ENCODE measurements around the gene SLX1B. TPM values are rescaled to one million over a fixed set of nuclear protein-coding genes. Genes with fewer than 3 reads are reported as not detected.
"Not testable (repeated sequence)": the region's sequence is repeated elsewhere in the genome, so short reads cannot be mapped to it uniquely, and the experiment has no call there.

Gene SLX1B
- total RNA-seq, result 10 to 100 TPM; 29.1 to 36.8 TPM
- long read RNA-seq, transcript SLX1B-201 (6 exons, 1,165 nt), result major isoform, 43 of 48 reads
- long read RNA-seq, partial matches to known transcripts, result 1 of 48 reads
- long read RNA-seq, other reads (novel, unspliced or antisense), result 3 of 48 reads

- DNase-seq; intact Hi-C loops (cut with DNase I, micrococcal nuclease): not testable (repeated sequence)
- peak; percentile 82 for ATAC-seq
These were observed at the start of gene SLX1B, which contains the start of gene BOLA2 for GRCh38 chr16:29454269-29454668. Gene SLX1B (plus strand): TSS chr16:29454533. Gene BOLA2 (minus strand): TSS chr16:29454351. CDS start chr16:29454253, 98 bp downstream.

- ATAC-seq; intact Hi-C loops (cut with DNase I, micrococcal nuclease); DNase-seq: not testable (repeated sequence)
These were observed 49.1 kb upstream of the SLX1B start for GRCh38 chr16:29405249-29405648.

- ATAC-seq; DNase-seq; intact Hi-C loops (cut with DNase I, micrococcal nuclease): not testable (repeated sequence)
These were observed 30.7 kb upstream of the SLX1B start for GRCh38 chr16:29423587-29423986.

GRCh38 chr16:29425390-29425789 lies 28.9 kb upstream of the SLX1B start:
- ATAC-seq; intact Hi-C loops (cut with DNase I, micrococcal nuclease); DNase-seq: not testable (repeated sequence)

- DNase-seq; intact Hi-C loops (cut with DNase I, micrococcal nuclease): not testable (repeated sequence)
- peak; percentile 43 for ATAC-seq
These were observed 579 bp upstream of the SLX1B start for GRCh38 chr16:29453754-29454153.

- intact Hi-C loops (cut with DNase I, micrococcal nuclease), result not testable (repeated sequence)
- peak; percentile 72 for ATAC-seq
These were observed 495 bp downstream of the SLX1B start for GRCh38 chr16:29454828-29455227.

GRCh38 chr16:29457660-29458059 lies 3.3 kb downstream of the SLX1B start:
- intact Hi-C loops (cut with DNase I, micrococcal nuclease); ATAC-seq: not testable (repeated sequence)
- peak in 1 of 2 donors; percentile 3 for DNase-seq

More at GRCh38 chr16:29454828-29455227, 495 bp downstream of the SLX1B start:
- not testable (repeated sequence) for DNase-seq

- peak; percentile 74 for ATAC-seq
- DNase-seq; intact Hi-C loops (cut with DNase I, micrococcal nuclease): not testable (repeated sequence)
These were observed 5.6 kb downstream of the SLX1B start, which contains the start of gene SULT1A4 for GRCh38 chr16:29459706-29460646. Gene SULT1A4 (plus strand): TSS chr16:29459913. CDS start chr16:29461386, 1,473 bp downstream.

GRCh38 chr16:29460647-29461030 lies 6.3 kb downstream of the SLX1B start:
- DNase-seq; intact Hi-C loops (cut with DNase I, micrococcal nuclease): not testable (repeated sequence)
- ATAC-seq, result peak; percentile 29

GRCh38 chr16:29465985-29466824 lies 11.9 kb downstream of the SLX1B start:
- intact Hi-C loops (cut with DNase I, micrococcal nuclease), result not testable (repeated sequence)
- DNase-seq (peak in 1 of 2 donors; percentile 1), ATAC-seq (peak; percentile 59)

- DNase-seq; intact Hi-C loops (cut with DNase I, micrococcal nuclease): not testable (repeated sequence)
- peak; percentile 42 for ATAC-seq
These were observed 12.6 kb downstream of the SLX1B start for GRCh38 chr16:29466904-29467303.

GRCh38 chr16:29467654-29468366 lies 13.5 kb downstream of the SLX1B start:
- DNase-seq; intact Hi-C loops (cut with DNase I, micrococcal nuclease): not testable (repeated sequence)
- peak; percentile 48 for ATAC-seq

- peak; percentile 79 to 85 for DNase-seq
- ATAC-seq, result peak; percentile 81
- intact Hi-C loops (cut with DNase I, micrococcal nuclease), result not testable (repeated sequence)
These were observed 15.3 kb downstream of the SLX1B start for GRCh38 chr16:29469660-29470059.

GRCh38 chr16:29472065-29472464 lies 17.7 kb downstream of the SLX1B start:
- ATAC-seq; DNase-seq; intact Hi-C loops (cut with DNase I, micrococcal nuclease): not testable (repeated sequence)

GRCh38 chr16:29482276-29482675 lies 27.9 kb downstream of the SLX1B start:
- ATAC-seq; intact Hi-C loops (cut with DNase I, micrococcal nuclease): not testable (repeated sequence)
- DNase-seq, result peak in 1 of 2 donors; percentile 6

GRCh38 chr16:29506308-29506707 lies 52.0 kb downstream of the SLX1B start, which contains the start of gene NPIPB12:
Gene NPIPB12 (minus strand): TSS chr16:29506408.
- DNase-seq; ATAC-seq; intact Hi-C loops (cut with DNase I, micrococcal nuclease): not testable (repeated sequence)
